Thymus (tissue), 11 donors: ENCODE results near the gene COL4A1. TPM values are rescaled to one million over a fixed set of nuclear protein-coding genes. Genes with fewer than 3 reads are reported as not detected.
A peak's percentile ranks its signal among the peaks of the same experiment; 100 is the strongest.

ENCODE experiments used
- DNase-seq, 9 donors: peaks; one replicate each; pipeline ENCODE4 v3.0.0-alpha.2; 2013; ENCODE audit warnings: low spot score in 9 of 9, low read depth in 6 of 9, missing footprints in 1 of 9
- H3K27ac ChIP-seq, 2 donors: one replicate each; pipeline ENCODE4 v1.5.1; 2013; ENCODE audit warnings: control low read depth in 1 of 2, low read depth in 1 of 2, low read length in 1 of 2, mild to moderate bottlenecking in 1 of 2, moderate library complexity in 1 of 2
- H3K27me3 ChIP-seq, 2 donors: one replicate each; pipeline ENCODE4 v1.5.1; 2013; ENCODE audit warnings: low read length in 1 of 2; ENCODE audit not compliant: control insufficient read depth in 2 of 2, insufficient read depth in 1 of 2
- H3K36me3 ChIP-seq, 2 donors: one replicate each; pipeline ENCODE4 v1.5.1; 2013; ENCODE audit warnings: low read length in 1 of 2, mild to moderate bottlenecking in 1 of 2, moderate library complexity in 1 of 2; ENCODE audit not compliant: control insufficient read depth in 2 of 2, insufficient read depth in 2 of 2
- H3K4me1 ChIP-seq, 2 donors: one replicate each; pipeline ENCODE4 v1.5.1; 2013; ENCODE audit warnings: low read length in 2 of 2; ENCODE audit not compliant: control insufficient read depth in 2 of 2, insufficient read depth in 2 of 2
- H3K4me3 ChIP-seq, 2 donors: one replicate each; pipeline ENCODE4 v1.5.1; 2013; ENCODE audit warnings: low read length in 2 of 2, control low read depth in 1 of 2, mild to moderate bottlenecking in 1 of 2
- H3K9me3 ChIP-seq, 2 donors: one replicate each; pipeline ENCODE4 v1.5.1; 2013; ENCODE audit warnings: low read length in 1 of 2, mild to moderate bottlenecking in 1 of 2; ENCODE audit not compliant: control insufficient read depth in 2 of 2, insufficient read depth in 1 of 2
- WGBS: extraction: QIAGEN DNeasy Blood & Tissue Kit; methylation state at CpG from one replicate; pipeline ENCODE4 v1.1.7; 2013; 5-methylcytosine and 5-hydroxymethylcytosine counted together
- polyA plus RNA-seq: library from polyadenylated mRNA; stranded (reverse); fragments of 200-250 nt; gene quantifications from one replicate; pipeline ENCODE4 v1.2.3, GENCODE V29; 2013
- total RNA-seq: library from RNA; stranded (reverse); fragments of 120-200 nt; gene quantifications from one replicate; pipeline ENCODE4 v1.2.4, GENCODE V29; 2013
- donor health status: healthy.

COL4A1 gene
- total and polyA plus RNA-seq, 2 donors = 63.0 to 95.2 TPM

DNA sequence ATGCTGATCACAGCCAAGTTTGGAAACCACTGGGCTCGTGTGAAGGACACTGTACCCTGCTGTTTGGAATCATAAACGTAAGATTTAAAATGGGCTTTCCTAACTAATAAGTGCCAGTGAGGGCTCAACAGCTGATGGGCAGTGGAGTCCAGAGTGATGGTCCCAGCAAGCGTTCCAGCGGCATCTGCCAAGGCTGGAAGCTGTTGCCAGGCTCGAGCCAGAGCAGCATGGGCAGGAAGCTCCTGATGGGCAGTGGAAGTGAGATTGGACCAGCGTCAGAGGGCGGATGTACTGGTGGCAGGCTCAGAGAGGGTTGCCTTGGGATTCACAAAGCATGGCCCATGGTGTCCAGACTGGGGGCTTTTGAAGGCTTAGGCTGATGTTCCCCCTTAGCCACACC is 30.3 kb upstream of the COL4A1 start:
- no peak overlapping the region for H3K27ac ChIP-seq
- no peaks in the 10 kb centered on the region for H3K36me3 ChIP-seq
- H3K4me1 ChIP-seq = peaks cover 0 to 5% of the 10 kb centered on the region in 2 donors
- no peak for DNase-seq
- 74% methylated on average over 7 of the region's 7 CpGs for WGBS
- H3K9me3 ChIP-seq = peaks cover 0 to 1% of the 10 kb centered on the region in 2 donors
- peaks cover 0 to 31% of the 10 kb centered on the region in 2 donors for H3K27me3 ChIP-seq
- H3K4me3 ChIP-seq = no peak overlapping the region

DNA sequence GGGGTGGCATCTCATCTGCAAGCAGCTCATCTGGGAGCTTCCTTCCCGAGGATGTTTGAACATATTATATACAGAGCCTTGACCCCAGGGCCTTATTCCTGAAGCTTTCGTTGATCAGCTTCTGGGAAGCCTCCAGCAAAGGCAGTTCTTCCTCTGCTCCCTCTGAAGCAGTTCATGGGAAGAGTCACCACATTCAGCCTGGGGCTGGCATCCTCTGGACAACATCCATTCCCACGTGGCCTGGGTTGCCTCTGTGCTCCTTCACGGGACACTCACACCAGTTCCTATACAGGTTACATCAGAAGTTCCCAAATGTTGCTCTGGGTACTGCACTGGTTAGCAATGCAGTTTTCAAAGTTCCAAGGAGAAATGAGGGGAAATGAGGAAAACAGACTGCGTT is 29.7 kb upstream of the COL4A1 start:
- 89% methylated on average over 5 of the region's 5 CpGs for WGBS
- Histone ChIP-seq H3K36me3 (no peaks in the 10 kb centered on the region), H3K4me3 (no peak overlapping the region), H3K27me3 (peaks cover 0 to 27% of the 10 kb centered on the region in 2 donors), H3K4me1 (peaks cover 0 to 5% of the 10 kb centered on the region in 2 donors), H3K9me3 (peaks cover 0 to 1% of the 10 kb centered on the region in 2 donors), H3K27ac (no peak overlapping the region)
- DNase-seq = no peak

DNA sequence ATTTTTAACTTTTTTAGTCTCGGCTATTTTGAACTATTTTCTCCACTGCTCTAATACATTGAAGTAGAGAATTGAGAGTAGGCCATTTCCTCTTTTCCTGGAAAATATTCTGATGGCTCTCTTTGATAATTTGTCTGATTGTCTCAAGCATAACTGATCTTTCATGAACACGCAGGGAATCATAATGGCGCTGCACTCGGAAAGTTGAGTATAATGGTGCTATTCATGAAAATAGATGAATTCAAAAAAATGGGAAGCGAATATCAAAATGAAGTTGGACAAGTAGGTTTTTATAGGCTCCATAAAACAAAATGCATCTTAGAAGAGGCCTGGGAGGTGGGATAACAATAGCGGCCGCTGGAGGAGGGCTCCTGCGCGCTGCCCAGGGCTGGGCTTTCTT is 29.2 kb upstream of the COL4A1 start:
- Histone ChIP-seq H3K9me3 (peaks cover 0 to 1% of the 10 kb centered on the region in 2 donors), H3K4me1 (peaks cover 0 to 5% of the 10 kb centered on the region in 2 donors), H3K36me3 (no peaks in the 10 kb centered on the region), H3K27me3 (peaks cover 0 to 21% of the 10 kb centered on the region in 2 donors), H3K4me3 (no peak overlapping the region), H3K27ac (no peak overlapping the region)
- 93% methylated on average over 9 of the region's 9 CpGs for WGBS
- DNase-seq = no peak

DNA sequence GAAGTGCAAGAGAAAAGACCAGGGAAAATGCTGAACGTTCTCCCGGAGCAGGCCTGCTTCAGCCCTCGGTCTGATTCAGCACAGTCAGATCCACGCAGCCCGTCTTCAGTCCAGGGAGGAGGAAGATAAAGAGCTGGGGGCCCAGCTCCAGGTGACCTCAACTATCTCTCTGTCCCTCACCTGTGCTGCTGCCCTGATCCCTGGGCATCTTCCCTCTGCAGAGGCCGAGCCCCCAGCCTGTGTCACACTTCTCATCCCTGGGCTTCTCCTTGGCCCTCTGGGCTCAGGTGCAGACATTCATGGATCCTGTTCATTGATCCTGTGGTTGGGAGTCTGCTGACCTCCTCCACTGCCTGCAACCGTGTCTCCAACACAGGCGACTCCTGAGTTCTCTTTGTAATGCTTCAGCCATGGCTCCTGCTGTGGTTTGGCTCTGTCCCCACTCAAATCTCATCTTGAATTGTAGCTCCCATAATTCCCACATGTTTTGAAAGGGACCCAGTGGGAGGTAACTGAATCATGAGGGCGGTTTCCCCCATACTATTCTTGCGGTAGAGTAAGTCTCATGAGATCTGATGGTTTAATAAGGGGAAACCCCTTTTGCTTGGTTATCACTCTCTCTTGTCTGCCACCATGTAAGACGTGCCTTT is 28.0 kb upstream of the COL4A1 start:
- Histone ChIP-seq H3K4me3 (no peak overlapping the region), H3K27me3 (peaks cover 0 to 9% of the 10 kb centered on the region in 2 donors), H3K27ac (no peak overlapping the region), H3K9me3 (no peaks in the 10 kb centered on the region), H3K4me1 (no peaks in the 10 kb centered on the region), H3K36me3 (no peaks in the 10 kb centered on the region)
- DNase-seq = no peak
- WGBS = 92% methylated on average over 11 of the region's 11 CpGs

DNA sequence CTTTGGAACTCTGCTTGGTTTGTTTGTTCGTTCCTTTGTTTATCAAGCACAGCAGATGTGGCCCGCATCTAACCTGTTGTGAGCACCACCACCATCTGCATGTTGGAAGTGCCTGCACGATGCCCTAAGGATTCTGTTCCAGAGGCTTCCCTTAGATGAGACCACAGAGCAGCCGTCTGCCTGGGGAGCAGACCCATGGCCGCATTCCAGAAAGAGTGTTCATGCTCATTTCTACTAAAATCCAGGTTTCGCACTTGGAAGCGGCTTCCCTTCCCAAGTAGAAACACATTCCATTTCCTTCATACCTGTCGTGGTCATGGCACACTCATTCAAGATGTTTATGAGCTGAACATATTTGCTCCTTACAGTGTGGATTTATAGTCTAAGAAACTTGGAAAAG is 27.3 kb upstream of the COL4A1 start:
- no peaks in the 10 kb centered on the region for H3K4me1 ChIP-seq
- no peak overlapping the region for H3K27ac ChIP-seq

DNA sequence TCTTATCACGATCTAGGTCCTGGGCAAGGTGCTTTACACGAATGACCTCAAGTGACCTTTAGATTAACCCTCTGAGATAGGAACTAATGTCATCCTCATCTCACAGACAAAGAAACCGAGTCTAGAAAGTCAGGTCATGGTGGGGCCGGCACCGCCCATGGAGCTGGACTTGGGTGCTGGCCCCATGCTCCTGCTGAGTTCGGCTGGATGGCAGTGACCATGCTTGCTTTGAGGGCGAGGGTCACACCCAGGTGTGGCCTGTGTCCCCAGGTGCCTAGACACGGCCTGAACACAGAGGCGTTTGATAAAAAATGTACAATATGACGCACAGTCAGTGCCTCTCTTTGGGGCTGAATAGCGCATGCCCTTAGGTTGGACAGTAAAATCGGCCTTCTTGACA is 26.9 kb upstream of the COL4A1 start:
- 93% methylated on average over 12 of the region's 12 CpGs for WGBS
- Histone ChIP-seq H3K27me3 (peaks cover 0 to 5% of the 10 kb centered on the region in 2 donors), H3K4me3 (no peak overlapping the region), H3K9me3 (no peaks in the 10 kb centered on the region), H3K27ac (no peak overlapping the region), H3K36me3 (no peaks in the 10 kb centered on the region), H3K4me1 (no peaks in the 10 kb centered on the region)
- DNase-seq = no peak

More for the DNA sequence above, 27.3 kb upstream of the COL4A1 start:
- 93% methylated on average over 8 of the region's 8 CpGs for WGBS
- Histone ChIP-seq H3K4me3 (no peak overlapping the region), H3K27me3 (peaks cover 0 to 6% of the 10 kb centered on the region in 2 donors), H3K36me3 (no peaks in the 10 kb centered on the region), H3K9me3 (no peaks in the 10 kb centered on the region)
- DNase-seq = no peak

DNA sequence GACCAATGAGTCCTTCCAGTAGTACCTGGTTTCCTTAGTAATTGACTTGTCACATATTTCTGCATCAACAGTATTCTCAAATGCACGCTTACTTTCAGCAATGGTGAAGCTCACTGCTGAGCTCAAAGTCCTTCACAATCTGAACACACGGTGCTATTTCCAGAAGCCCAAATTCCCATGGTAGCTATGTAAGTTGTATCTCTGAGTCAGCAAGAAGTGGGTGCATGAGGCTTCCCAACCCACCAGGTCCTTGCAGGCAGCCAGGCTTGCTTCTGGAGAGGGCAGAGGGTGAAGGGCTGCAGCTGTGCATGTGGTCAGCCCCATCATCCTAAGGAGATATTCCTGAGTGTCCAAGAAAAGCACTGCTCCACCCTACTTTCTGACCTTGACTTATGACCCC is 25.8 kb upstream of the COL4A1 start:
- no peak overlapping the region for H3K27ac ChIP-seq
- no peaks in the 10 kb centered on the region for H3K27me3 ChIP-seq
- no peaks in the 10 kb centered on the region for H3K36me3 ChIP-seq
- no peak for DNase-seq
- 97% methylated on average over 2 of the region's 2 CpGs for WGBS
- no peaks in the 10 kb centered on the region for H3K4me1 ChIP-seq
- H3K9me3 ChIP-seq = no peaks in the 10 kb centered on the region
- no peak overlapping the region for H3K4me3 ChIP-seq

DNA sequence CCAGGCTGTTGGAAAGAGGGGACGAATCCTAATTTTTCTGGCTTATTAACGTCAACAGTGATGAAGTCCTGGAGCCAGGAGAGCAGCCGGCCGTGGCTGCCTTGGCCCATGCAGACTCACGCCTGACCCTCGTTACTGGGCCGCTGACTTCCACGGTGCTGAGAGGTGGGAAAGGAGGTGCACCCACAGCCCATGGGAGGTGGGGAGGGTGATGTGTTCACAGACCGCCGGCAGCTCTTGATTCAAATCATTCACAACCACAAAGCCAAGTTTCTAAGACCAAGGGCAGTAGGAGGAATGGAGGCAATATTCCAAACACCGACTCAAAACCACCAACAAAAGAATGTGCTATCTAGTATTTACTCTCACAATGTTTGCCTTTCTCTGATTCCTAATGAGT is 24.4 kb upstream of the COL4A1 start:
- H3K36me3 ChIP-seq = no peaks in the 10 kb centered on the region
- H3K9me3 ChIP-seq = no peaks in the 10 kb centered on the region
- DNase-seq = no peak
- peaks cover 0 to 8% of the 10 kb centered on the region in 2 donors for H3K4me1 ChIP-seq
- WGBS = 78% methylated on average over 11 of the region's 11 CpGs
- peaks cover 0 to 5% of the 10 kb centered on the region in 2 donors for H3K27me3 ChIP-seq
- H3K27ac ChIP-seq = no peak overlapping the region
- no peak overlapping the region for H3K4me3 ChIP-seq

DNA sequence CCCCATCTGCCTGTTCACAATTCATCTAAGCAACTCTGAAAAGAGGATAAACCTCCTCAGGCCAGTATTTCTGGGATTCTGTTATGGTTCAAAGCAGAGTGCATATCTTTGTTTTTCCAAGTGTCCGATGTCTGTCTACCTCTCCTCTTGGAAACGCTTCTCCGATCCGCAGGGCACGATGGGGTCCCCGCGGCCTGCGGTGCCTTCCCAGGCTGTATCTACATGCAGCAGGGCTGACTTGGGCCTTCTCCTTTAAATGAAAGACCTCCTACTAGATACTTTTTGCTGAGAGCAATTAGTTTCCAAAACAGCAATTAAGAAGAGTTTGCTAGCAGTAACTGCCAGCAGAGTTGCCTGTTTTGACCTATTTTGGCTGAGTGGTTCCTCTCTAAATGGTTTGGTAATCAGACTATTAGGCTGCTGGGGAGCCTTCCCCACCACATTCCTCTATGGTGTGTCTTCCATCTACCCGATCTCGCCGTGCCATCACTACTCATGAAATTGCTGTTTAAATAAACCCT is 23.6 kb upstream of the COL4A1 start:
- H3K27ac ChIP-seq = peak overlapping the region; percentile 32 to 64
- DNase-seq = no peak
- H3K9me3 ChIP-seq = no peaks in the 10 kb centered on the region
- no peaks in the 10 kb centered on the region for H3K36me3 ChIP-seq
- H3K4me3 ChIP-seq = no peak overlapping the region
- H3K4me1 ChIP-seq = peaks cover 0 to 12% of the 10 kb centered on the region in 2 donors
- H3K27me3 ChIP-seq = peaks cover 0 to 5% of the 10 kb centered on the region in 2 donors
- WGBS = 92% methylated on average over 11 of the region's 11 CpGs
